ENCODE measurements around the gene PACS2.
"Not testable (repeated sequence)": the region's sequence is repeated elsewhere in the genome, so short reads cannot be mapped to it uniquely, and the experiment has no call there.

The PACS2 gene

DNA sequence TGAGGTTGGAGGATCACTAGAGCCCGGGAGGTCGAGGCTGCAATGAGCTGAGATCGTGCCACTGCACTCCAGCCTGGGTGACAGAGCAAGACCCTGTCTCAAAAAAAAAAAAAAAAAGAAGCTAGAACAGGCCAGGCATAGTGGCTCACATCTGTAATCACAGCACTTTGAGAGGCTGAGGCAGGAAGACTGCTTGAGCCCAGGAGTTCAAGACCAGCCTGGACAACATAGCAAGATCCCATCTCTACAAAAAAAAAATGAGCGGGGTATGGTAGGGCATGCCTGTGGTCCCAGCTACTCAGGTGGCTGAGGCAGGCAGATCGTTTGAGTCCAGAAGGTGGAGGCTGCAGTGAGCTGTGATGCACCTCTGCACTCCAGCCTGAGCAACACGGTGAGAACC lies 25.6 kb upstream of the PACS2 start:
- not testable (repeated sequence) for DNase-seq (ENCODE audit: low spot score)

DNA sequence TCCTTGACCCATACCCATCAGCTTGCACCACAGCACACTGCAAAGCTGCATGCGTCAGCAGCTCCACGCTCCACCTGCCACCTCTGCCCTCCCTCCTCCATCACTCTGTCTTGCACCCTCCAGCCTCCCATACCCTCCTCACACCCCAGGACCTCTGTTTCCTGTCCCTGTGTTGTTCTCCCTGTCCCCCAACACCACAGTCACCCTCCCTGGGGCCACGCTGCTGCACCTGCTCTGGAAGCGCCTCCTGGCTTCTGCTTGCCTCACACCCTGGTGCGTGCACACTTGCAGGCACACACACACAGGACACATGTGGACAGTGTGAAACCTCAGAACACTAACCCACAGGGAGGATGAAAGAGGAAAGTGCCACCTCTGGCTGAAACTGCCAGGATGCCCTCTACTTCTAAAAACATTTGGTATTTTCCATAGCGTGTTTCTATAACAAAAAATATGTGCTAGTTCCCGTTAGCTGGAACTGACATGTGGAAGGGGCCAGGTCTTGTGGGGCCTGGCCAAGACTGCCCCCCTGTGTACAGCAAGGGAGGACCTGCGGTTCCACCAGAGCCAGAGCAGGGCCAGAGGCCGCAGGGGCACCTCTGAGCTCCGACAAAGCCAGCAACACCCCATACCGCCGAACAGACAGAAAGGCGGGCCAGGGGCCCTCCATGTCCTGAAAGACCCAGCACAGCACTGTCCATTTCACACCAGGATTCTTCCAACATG lies 23.8 kb upstream of the PACS2 start:
- DNase-seq (ENCODE audit: low spot score), result no peak

DNA sequence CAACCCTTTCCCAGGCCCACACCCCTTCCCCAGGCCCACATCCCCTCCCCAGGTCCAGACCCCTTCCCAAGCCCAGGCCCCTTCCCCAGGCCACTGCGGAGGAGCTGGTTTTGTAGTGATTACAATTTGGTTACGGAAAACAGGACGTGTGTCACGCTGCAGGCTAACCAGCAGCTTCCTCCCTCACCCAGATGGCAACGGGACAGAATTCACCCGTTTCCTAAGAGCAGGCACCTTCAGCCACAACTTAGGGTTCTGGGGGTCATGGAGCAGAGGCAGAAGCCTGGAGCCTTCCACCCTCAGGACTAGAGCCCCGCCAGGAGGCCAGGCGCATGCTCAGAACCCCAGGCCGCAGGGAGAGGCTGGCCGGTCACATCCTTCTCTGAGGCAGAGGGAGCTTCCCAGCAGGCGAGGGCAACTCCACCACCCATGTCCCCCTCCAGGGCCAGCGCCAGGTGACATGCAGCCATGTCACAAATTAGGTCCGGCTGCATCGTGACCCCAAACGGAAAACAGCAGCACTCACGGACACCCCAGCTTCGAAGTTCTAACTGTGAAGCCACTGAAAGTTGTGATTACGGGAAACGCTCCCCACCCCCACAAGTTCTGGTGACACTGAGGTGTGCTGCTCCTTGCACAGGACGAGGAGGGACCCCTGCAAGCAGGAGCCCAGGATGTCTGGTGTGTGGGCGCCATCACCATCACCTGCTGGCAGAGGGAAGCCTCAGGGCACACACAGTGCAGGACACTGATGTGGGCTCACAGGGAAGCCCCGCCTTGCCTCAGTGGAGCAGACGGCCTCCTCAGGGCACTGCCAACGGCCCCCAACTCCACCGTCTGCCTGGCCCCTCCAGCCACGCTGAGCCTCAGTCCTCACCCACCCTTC lies 21.5 kb upstream of the PACS2 start:
- DNase-seq (ENCODE audit: low spot score), result peak; percentile 77

DNA sequence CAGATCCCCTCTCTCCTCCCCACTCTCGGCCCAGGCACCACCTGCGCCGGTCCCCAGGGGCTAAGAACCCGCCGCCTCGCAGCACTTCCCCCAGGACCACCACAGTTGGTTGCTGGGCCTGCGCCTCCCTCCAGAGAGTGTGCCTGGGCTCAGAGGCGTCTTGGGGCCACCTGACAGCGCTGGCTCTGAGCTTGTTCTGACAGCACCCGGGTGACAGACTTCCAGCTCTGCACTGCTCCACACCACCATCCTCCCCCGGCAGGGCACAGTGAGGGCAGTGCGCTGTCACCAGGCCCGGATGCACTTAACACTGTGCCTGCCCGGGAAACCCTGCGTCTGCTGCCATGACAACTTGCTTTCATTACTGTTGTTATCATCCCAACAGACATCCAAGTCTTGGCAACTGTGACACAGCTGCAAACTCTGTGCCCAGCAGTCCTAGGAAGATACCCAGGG lies 20.4 kb upstream of the PACS2 start:
- peak; percentile 86 for DNase-seq (ENCODE audit: low spot score)

DNA sequence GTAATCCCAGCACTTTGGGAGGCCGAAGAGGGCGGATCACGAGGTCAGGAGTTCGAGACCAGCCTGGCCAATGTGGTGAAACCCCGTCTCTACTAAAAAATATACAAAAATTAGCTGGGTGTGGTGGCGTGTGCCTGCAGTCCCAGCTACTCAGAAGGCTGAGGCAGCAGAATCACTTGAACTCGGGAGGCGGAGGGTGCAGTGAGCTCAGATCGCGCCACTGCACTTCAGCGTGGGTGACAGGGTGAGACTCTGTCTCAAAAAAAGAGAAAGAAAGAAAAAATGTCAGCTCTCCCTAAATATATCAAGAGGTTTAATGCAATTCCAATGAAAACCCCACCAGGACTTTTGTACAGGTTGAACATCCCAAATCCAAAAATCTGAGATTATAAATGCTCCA lies 17.2 kb upstream of the PACS2 start:
- DNase-seq (ENCODE audit: low spot score), result not testable (repeated sequence)

DNA sequence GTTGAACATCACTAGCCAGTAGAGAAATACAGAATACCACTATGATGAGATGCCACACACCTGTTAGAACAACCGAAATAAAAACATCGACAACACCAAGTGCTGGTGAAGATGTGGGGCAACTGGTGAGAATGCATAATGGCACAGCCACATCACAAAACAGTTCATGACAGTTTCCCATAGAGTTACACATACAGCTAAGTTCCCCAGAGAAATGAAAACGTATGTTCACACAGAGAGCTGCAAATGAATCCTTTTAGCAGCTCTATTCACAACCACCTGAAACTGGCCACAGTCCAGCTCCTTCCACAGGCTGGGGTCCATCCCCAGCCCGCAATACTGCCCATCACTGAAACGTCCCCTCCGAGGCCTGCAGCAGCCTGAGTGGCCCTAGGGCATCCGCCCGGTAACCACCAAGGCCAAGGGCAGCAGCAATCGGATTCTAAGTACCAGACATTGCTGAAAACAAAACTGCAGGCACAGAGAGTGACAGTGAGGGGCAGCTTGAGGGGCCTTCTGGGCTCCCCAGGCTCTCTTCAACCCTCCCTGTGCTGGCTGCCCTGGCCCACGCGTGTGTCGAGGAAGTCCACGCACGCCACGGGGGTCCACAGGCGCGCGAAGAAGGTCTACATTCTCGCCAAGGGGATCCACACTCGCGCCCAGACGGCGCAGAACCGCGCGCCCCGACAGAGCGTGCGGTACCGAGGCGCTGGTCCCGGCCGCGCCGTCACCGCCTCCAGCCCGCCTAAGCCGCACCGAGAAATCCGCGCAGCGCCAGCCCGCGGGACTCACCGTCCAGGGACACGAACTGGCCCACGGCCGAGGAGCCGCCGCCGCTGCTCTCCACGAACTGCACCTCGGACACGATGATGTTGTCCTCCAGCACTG lies 14.7 kb upstream of the PACS2 start:
- no peak for DNase-seq (ENCODE audit: low spot score)

DNA sequence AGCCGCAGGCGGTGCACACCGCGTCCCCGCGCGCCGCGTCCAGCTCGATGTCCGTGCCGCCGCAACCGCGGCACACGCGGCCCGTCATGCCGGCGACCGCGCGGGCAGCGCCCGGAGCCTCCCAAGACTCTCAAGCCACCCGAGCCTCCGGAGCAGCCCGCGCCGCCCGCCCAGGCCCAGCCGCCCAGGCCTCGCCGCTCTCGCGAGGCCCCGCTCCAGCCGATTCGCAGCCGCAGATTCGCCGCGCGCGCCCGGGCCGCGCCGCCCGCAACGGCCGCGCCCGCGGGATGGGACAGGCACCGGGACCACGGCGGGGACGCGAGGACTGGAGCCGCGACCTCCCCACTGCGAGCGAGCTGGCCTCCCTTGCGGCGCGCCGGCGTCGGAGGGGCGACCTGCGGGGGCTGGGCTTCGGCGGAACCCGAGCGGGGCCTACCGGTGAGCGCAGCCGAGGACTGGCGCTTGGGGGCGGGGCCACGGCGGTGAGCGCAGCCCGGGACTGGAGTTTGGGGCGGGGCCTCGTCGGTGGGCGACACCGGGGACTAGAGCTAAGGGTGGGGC lies 13.9 kb upstream of the PACS2 start, which contains the start of gene BRF1:
Gene BRF1 (minus strand): TSS at position 460 of the 561 bp plus-strand sequence. CDS start 372 bp downstream, at position 88.
- DNase-seq (ENCODE audit: low spot score), result peak; percentile 88

DNA sequence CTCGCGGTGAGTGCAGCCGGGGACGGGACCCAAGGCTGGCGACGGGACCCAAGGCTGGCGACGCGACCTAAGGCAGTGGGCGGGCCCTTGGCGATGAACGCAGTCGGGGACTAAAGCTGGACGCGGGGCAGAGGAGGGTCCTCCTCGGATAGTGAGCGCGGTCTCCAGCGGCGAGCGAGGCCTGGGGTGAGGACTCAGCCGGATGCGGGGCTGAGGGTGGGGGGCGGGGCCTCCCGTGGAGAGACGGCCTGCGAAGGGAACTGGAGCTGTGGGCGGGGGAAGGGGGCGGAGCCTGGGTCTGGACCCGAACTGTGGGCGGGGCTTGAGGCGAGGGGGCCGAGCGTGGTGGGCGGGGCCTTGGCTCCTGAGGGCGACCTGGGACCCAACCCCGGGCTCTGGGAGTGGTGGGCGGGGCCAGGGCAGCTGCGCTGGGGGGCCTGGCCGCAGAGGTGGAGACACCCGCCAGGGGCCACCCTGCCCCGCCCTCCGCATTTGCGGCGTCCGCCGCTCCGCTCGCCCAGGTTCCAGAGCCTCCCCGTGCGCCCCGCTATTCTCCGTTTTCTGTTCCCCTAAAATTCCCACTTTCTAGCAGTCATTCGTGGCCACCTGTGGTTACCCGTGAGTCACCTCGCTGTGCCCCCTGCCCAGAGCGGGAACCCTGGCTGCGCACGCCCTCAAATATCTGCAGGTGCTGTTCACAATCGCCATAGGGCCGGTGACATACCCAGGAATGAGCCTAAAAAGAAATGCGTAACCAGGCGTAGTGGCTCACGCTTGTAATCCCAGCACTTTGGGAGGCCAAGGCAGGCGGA lies 13.2 kb upstream of the PACS2 start:
- peak; percentile 97 for DNase-seq (ENCODE audit: low spot score)

DNA sequence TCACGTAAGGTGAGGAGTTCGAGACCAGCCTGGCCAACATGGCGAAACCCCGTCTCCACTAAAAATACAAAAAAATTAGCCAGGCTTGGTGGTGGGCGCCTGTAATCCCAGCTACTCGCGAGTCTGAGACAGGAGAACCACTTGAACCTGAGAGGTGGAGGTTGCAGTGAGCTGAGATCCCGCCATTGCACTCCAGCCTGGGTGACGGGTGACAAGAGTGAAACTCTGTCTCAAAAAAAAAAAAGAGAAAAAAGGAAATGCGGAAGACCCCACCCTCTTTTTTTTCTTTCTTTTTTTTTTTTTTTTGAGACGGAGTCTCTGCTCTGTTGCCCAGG lies 12.7 kb upstream of the PACS2 start:
- not testable (repeated sequence) for DNase-seq (ENCODE audit: low spot score)

DNA sequence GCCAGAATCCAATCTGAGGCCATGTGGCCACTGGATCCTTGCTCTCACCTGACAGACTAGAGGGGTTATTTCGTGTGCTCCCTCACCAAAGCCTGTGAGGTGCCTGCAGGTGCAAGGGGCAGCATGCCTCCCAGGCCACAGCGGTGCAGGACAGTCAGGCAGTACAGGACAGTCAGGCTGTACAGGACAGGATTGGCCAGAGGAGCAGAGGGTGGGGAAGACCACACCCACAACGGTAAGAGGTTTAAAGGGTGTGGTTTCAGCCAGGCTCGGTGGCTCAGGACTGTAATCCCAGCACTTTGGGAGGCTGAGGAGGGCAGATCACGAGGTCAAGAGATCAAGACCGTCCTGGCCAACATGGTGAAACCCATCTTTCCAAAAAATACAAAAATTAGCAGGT lies 10.6 kb upstream of the PACS2 start:
- no peak for DNase-seq (ENCODE audit: low spot score)

DNA sequence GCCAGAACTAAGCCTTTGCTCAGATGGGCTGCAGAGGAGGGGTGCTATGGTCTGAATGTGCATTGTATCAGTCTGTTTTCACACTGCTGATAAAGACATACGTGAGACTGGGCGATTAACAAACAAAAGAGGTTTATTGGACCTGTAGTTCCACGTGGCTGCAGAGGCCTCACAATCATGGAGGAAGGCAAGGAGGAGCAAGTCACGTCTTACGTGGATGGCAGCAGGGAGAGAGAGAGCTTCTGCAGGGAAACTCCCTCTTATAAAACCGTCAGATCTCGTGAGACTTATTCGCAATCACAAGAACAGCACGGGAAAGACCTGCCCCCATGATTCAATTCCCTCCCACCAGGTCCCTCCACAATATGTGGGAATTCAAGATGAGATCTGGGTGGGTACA lies 10.0 kb upstream of the PACS2 start:
- no peak for DNase-seq (ENCODE audit: low spot score)

DNA sequence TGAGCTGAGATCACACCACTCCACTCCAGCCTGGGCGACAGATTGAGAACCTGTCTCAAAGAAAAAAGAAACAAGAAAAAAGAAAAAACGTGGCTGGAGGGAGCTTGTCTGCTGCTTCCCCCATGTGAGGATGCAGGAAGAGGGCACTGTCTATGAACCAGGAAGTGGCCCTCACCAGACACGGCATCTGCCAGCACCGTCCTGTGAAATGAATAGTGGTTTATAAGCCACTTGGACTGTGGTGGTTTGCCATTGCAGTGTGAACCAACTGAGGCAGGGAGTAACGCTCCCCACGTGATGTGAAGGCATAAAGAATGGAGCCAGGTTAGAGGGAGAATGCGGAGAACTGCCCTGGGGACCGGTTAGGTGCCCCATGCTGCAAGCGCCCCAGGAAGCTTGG lies 9.2 kb upstream of the PACS2 start:
- DNase-seq (ENCODE audit: low spot score), result no peak

DNA sequence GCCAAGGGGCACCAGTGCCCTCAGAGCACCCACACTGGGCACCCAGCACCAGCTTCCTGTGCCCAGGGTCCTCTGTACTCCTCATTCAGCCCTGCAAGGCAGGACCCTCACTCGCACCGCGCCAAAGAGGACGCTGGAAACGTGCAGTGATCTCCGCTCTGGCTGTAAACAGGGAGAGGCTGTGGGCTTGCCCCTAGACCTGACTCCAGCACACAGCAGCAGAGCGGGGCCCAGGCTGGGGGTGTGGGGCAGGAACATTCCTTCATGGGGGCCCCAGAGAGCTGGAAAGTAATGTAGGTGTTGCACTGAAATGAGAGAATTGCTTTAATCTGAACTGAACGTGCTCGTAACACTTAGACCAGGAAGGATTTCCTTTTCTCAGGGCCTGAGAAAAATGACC lies 8.8 kb upstream of the PACS2 start:
- DNase-seq (ENCODE audit: low spot score), result no peak

DNA sequence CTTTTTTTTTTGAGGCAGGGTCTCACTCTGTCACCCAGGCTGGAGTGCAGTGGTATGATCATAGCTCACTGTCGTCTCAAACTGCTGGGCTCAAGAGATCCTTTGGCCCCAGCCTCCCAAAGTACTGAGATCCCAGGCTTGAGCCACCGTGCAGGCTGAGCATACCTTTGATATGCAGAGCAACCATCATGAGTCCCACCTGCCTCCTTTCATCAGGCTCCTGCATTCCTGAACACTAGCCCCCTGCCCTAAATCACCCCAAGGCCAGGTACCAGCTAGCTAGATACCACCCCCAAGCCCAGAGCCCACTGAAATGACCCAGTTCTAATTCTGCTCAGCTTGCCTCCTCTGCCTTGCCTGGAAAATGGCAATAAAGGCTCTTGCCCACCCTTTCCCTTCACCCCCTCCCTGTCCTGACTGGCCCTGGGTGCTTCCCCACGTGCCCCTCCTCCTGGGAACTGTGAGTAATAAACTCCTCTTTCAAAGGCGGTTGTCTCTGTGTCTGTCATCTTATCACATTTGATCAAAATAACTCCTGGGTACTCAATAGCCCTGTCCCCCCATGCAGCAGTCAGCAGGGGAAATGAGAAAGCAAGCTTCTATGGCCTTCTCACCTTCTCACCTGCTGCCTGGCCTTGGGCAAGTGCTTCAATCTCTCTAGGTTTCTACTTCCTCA lies 7.4 kb upstream of the PACS2 start:
- no peak for DNase-seq (ENCODE audit: low spot score)

DNA sequence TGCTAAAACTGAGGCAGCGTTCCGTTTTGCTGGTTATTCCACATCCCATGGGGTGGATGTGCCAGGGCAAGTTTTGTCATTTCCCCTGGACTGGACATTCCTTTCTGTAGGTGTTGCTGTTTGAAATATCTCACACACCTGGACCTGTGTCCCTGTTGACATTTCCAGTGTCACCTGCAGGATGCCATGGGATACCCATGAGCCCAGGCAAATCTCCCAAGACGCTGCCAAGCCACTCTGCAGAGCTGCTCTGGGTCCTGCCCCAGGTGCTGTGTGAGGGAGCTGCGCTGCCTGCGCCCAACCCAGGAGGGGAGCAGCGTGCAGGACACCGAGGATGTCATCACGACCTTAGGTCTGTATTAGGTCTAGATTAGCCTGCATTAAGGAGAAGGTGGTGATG lies 5.2 kb upstream of the PACS2 start:
- DNase-seq (ENCODE audit: low spot score), result no peak

DNA sequence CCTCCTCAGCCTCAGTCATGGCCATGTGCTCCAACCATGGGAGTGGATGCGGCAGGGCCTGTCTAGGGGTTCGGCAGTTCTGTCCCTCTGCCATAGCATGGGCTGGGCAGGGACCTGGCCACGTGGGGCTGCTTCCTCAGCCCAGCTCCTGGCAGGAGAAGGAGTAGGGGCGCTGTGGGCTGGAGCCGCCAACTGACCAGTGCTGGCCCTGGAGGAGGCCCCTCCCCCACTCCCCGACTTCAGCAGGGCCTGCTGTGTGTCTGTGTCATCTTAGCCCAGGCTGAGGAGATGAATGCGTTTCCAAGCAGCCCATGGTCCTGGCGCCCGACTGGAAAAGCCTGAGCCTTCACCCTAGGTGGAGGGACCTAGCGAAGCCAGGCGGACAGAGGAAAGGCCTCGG lies 2.7 kb upstream of the PACS2 start:
- DNase-seq (ENCODE audit: low spot score), result no peak

DNA sequence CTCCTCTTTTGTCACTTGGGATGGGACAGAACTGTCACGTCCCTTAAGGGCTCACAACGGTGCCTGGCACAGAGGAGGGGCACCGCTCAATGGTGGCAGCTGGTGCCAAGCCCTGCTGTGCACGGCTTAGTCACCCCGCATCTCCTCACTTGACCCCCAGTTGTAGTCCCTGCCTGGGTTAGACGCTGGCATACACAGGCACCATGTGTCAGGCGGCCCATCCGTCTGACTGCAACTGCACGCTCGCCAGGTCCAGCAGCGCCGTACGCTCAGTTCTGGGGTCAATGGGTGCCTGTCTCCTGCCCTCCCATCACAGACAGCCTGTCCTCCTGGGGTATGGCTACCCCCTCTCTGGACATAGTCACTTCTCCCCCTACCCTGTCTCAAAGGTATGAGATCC lies 1.6 kb upstream of the PACS2 start:
- DNase-seq (ENCODE audit: low spot score), result no peak

DNA sequence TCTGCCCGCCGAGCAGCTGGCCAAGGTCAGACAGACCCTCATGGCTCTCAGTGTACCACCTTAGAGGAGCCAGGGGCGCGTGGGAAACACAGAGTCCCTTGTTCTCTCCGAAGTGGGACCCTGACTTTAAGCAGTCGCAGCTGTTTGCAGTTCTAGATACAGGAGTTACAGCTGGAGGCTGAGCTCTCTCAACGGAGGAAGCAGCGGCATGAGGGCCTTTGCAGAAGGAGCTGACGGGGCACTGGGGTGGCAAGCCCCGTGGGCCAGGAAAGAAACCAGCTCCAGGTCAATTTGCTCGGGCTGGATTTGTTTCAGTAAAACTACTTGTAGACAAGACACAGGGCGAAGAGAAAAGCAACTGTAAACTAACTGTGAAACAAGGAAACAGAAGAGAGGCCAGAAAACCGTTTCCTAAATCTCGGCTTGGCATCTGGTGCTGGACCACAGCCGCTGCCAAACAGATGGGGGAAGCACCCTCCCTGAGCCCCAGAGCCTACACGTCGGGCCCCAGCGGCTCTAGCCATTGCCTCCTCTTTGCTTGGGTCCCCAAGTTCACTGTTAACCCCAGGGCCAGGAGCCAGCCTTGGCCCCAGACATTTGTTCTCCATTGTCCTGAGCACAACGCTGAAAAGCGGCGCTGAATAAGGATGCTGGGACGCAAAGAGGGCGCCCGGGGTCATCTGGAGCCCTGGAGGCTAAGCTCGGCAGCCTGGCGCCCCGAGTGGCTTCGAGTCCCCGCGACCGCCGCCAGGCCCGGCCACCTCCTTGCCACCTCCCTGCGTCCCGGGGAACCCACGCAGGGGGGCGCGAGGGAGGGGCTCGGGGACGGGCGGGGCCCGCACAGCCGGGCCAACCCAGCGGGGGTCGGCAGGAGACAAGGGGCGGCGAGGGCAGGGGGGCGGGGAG lies 914 bp upstream of the PACS2 start:
- no peak for DNase-seq (ENCODE audit: low spot score)

DNA sequence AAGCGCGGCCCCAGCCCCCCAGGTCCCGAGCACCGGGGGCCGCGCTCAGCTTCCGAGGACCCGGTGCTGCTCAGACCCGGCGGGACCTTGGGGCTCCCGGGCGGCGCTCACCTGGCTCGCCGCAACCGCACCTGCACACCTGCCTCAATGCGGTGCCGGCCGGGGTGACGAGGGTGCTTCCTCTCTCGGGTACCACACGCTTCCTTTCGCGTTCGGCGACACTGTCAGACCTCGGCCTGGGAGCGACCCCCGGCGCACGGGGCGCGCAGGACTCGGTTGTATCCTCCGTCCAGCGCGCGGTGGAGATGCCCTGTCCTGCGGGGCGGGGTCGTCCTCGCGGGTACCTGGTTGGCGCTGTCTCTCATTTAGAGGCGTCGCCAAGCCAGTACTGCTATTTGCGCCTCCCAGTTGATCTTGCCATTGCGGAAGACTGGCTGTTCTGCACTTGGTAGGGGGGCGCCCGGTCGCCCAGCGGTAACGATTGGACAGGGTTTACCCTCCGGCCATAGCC lies 718 bp downstream of the PACS2 start:
- DNase-seq (ENCODE audit: low spot score), result no peak
